H1 (cell line): ENCODE data around the gene KLHDC7B. TPM values are rescaled to one million over a fixed set of nuclear protein-coding genes. Genes with fewer than 3 reads are reported as not detected.

Experiments used
- EGR1 ChIP-seq: IDR thresholded peaks from 2 replicates; pipeline ENCODE4 v1.6.1; 2011; ENCODE audit warnings: low read depth, low read length, borderline replicate concordance
- KDM1A ChIP-seq: fragments of 200-600, 300-600 bp; sonication (generic); IDR thresholded peaks from 2 replicates; pipeline ENCODE4 v1.7.1; 2016; ENCODE audit warnings: mild to moderate bottlenecking, low read length, borderline replicate concordance
- MAX ChIP-seq: IDR thresholded peaks from 2 replicates; pipeline ENCODE4 v1.6.1; 2012; ENCODE audit warnings: inconsistent platforms
- RFX5 ChIP-seq: IDR thresholded peaks from 2 replicates; pipeline ENCODE4 v1.6.1; 2011; ENCODE audit warnings: low read depth, low read length, improper control_type of control experiment, borderline replicate concordance
- RXRA ChIP-seq: IDR thresholded peaks from 2 replicates; pipeline ENCODE4 v1.6.1; 2011; ENCODE audit warnings: low read depth, mild to moderate bottlenecking, low read length, moderate library complexity; ENCODE audit not compliant: insufficient read depth
- TBP ChIP-seq: IDR thresholded peaks from 2 replicates; pipeline ENCODE4 v1.6.1; 2011; ENCODE audit warnings: low read depth, low read length, improper control_type of control experiment
- USF2 ChIP-seq: IDR thresholded peaks from 2 replicates; pipeline ENCODE4 v1.6.1; 2011; ENCODE audit warnings: low read length, improper control_type of control experiment
- YY1 ChIP-seq: IDR thresholded peaks from 2 replicates; pipeline ENCODE4 v1.6.1; 2011; ENCODE audit warnings: low read depth, mild to moderate bottlenecking, low read length
- ZNF274 ChIP-seq: IDR thresholded peaks from 2 replicates; pipeline ENCODE4 v1.7.0; 2012; ENCODE audit warnings: low read length, borderline replicate concordance; ENCODE audit errors: extremely low read depth
- polyA plus RNA-seq, 7 experiments: library from polyadenylated mRNA; depleted of rRNA in 3 of 7; stranded (reverse) in 5 of 7; unstranded in 2 of 7; fragments of >200 nt in 5 of 7; fragments of 200-250 nt in 2 of 7; gene quantifications; 1 replicate in 5 of 7; 2 replicates in 1 of 7; 4 replicates in 1 of 7; pipeline versions ENCODE4 v1.2.1 to v1.2.3, GENCODE V29; 2011 to 2013; ENCODE audit warnings: missing spikeins in 2 of 7, mixed read lengths in 2 of 7
- total RNA-seq: library from RNA; stranded (reverse); fragmentation: NEBNext Ultra II Directional; extraction: Animal tissue kit (Norgen Biotek cat#: 25700); gene quantifications from 2 replicates; pipeline ENCODE4 v1.2.1, GENCODE V29; 2021

The KLHDC7B gene
- total and polyA plus RNA-seq, 2 of the 8 experiments (the other 6 are each of a cell fraction or from before 2014, with no cell fraction given), result not detected

GRCh38 chr22:50579752-50580151, 34.1 kb downstream of the KLHDC7B start (continued):
- TF ChIP-seq TBP, result no peak
- TF ChIP-seq KDM1A, result no peak
- no peak for TF ChIP-seq YY1
- TF ChIP-seq EGR1, result no peak
- no peak for TF ChIP-seq MAX
- TF ChIP-seq RXRA, result no peak
- TF ChIP-seq USF2, result no peak
- TF ChIP-seq ZNF274, result no peak
- TF ChIP-seq RFX5, result no peak
